Activated T-cell treated with anti-CD3 and anti-CD28 coated beads, Interleukin-2, amount 50 U/mL, for 4 hours (primary cell): ENCODE data around the gene LRP3. TPM values are rescaled to one million over a fixed set of nuclear protein-coding genes. Genes with fewer than 3 reads are reported as not detected.
A peak's percentile ranks its signal among the peaks of the same experiment; 100 is the strongest.

Source experiments
- ATAC-seq, 2 donors: fragments of 200-7000 bp; cut with Tn5 transposase; one replicate each; pipeline ENCODE4 v1.10.0; 2021
- DNase-seq: peaks from one replicate; pipeline ENCODE4 v3.0.0-alpha.2; 2020
- H3K27me3 Mint-ChIP-seq: one replicate; pipeline ENCODE4 v1.8.0; 2021; ENCODE audit warnings: low read depth, mixed read lengths
- H3K36me3 Mint-ChIP-seq: one replicate; pipeline ENCODE4 v1.8.0; 2022; ENCODE audit warnings: mixed read lengths; ENCODE audit not compliant: insufficient read depth
- H3K4me1 Mint-ChIP-seq: one replicate; pipeline ENCODE4 v1.8.0; 2021; ENCODE audit warnings: low read depth, mixed read lengths
- H3K4me3 Mint-ChIP-seq: one replicate; pipeline ENCODE4 v1.8.0; 2021; ENCODE audit warnings: mild to moderate bottlenecking, moderate library complexity, mixed read lengths
- H3K9me3 Mint-ChIP-seq: one replicate; pipeline ENCODE4 v1.8.0; 2021; ENCODE audit warnings: mixed read lengths
- total RNA-seq, 3 donors: library from RNA; stranded (reverse); gene quantifications; one replicate each; pipeline ENCODE4 v1.2.1, GENCODE V29; 2021

LRP3 gene
- total RNA-seq, 3 donors from 2014 or later = 0.14 to 0.84 (median 0.71) TPM

GRCh38 chr19:33226550-33227241 lies 32.6 kb downstream of the LRP3 start:
- peaks cover 15% of the 10 kb centered on the region for H3K9me3 Mint-ChIP-seq
- peaks cover 64% of the 10 kb centered on the region for H3K27me3 Mint-ChIP-seq
- DNase-seq = no peak
- H3K4me1 Mint-ChIP-seq = peaks cover 10% of the 10 kb centered on the region
- peak; percentile 56 to 67 for ATAC-seq
- peak overlapping the region; percentile 61 for H3K4me3 Mint-ChIP-seq
- peaks cover 7% of the 10 kb centered on the region for H3K36me3 Mint-ChIP-seq

DNA sequence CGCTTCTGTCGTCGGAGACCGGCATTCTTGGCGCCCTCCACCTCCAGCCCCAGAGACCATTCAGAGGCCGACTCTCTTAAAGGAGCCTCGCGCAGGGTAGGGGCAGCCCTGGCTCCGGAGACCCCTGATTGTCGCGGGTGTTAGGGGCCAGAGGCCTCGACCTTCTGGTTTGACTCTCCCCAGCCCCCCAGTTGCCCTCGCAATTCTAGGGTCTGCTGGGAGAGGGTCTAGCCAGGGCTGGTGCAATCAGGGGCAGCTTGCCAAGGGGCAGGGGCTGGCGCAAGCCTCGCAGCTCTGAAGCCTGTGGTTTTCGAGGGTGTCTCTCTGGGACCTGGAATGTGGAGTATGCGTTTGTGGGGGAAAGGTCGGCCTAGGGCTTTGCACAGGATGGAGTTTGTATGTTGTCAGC lies 33.1 kb downstream of the LRP3 start:
- ATAC-seq = no peak
- peaks cover 64% of the 10 kb centered on the region for H3K27me3 Mint-ChIP-seq
- H3K4me3 Mint-ChIP-seq = peak overlapping the region; percentile 61

DNA sequence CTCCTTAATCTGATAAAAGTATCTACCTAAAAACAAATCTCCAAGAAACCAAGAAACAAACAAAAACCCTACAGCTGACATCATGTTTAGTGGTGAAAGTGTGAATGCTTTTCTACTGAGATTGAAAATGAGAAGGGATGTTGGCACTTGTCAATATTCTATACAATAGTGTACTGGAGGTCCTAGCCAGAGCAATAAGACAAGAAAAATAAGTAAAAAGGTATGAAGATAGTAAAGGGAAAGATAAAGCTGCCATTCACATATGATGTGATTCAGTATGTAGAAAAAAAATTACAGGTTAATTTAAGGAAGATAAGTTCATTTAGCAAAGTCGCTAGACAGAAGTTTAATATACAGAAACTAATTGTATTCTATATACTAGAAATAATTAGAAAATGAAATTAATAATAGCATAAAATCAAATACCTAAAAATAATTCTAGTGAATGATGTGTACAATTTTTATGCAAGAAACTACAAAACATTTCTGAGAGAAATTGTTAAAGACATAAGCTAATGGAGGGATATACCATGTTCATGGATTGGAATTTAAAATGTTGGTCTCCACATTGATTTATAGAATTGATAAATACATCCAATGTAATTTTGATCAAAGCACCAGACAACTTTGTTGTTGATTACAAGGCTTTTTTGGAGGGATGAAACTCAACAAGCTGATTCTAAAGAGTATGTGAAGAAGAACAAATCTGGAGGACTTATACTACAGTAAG lies 33.9 kb downstream of the LRP3 start:
- Mint-ChIP-seq H3K9me3 (peaks cover 15% of the 10 kb centered on the region), H3K4me3 (no peak overlapping the region), H3K36me3 (peaks cover 7% of the 10 kb centered on the region), H3K4me1 (peaks cover 10% of the 10 kb centered on the region), H3K27me3 (peaks cover 57% of the 10 kb centered on the region)
- DNase-seq = no peak
- ATAC-seq = no peak

More for the DNA sequence above, 33.1 kb downstream of the LRP3 start:
- no peak for DNase-seq
- Mint-ChIP-seq H3K4me1 (peaks cover 10% of the 10 kb centered on the region), H3K36me3 (peaks cover 7% of the 10 kb centered on the region), H3K9me3 (peaks cover 15% of the 10 kb centered on the region)

- ATAC-seq (no peak), DNase-seq (no peak)
- peaks cover 46% of the 10 kb centered on the region for H3K27me3 Mint-ChIP-seq
- H3K9me3 Mint-ChIP-seq = peaks cover 15% of the 10 kb centered on the region
- H3K4me1 Mint-ChIP-seq = peaks cover 9% of the 10 kb centered on the region
- H3K36me3 Mint-ChIP-seq = peaks cover 7% of the 10 kb centered on the region
- H3K4me3 Mint-ChIP-seq = no peak overlapping the region
Observed at GRCh38 chr19:33229962-33230361, 35.8 kb downstream of the LRP3 start.

- peaks cover 6% of the 10 kb centered on the region for H3K4me1 Mint-ChIP-seq
- peaks cover 15% of the 10 kb centered on the region for H3K9me3 Mint-ChIP-seq
- peaks cover 42% of the 10 kb centered on the region for H3K27me3 Mint-ChIP-seq
- no peak for DNase-seq
- ATAC-seq = no peak
- peaks cover 7% of the 10 kb centered on the region for H3K36me3 Mint-ChIP-seq
- H3K4me3 Mint-ChIP-seq = no peak overlapping the region
Observed at GRCh38 chr19:33231511-33231910, 37.4 kb downstream of the LRP3 start.

DNA sequence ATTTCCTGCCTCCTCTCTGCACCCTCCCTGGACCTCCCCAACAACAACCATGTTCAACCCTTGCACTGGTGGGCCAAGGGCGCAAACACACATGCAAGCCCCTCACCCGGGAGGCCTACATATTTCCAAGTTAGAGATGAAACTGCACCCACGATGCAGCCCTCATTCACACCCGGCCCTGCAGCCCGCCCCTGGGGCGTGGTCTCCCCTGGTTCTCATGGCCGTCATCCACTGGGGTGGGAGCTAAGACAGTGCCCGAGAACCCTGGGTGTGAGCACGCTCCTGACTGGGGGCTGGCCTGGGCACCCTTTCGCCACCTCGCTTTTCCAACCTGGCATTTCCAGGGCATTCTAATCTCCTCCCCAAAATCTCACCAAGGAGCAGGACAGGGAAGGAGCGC lies 38.5 kb downstream of the LRP3 start:
- peaks cover 7% of the 10 kb centered on the region for H3K36me3 Mint-ChIP-seq
- H3K4me3 Mint-ChIP-seq = no peak overlapping the region
- peaks cover 6% of the 10 kb centered on the region for H3K4me1 Mint-ChIP-seq
- ATAC-seq (no peak), DNase-seq (no peak)
- H3K9me3 Mint-ChIP-seq = peaks cover 12% of the 10 kb centered on the region
- peaks cover 35% of the 10 kb centered on the region for H3K27me3 Mint-ChIP-seq

DNA sequence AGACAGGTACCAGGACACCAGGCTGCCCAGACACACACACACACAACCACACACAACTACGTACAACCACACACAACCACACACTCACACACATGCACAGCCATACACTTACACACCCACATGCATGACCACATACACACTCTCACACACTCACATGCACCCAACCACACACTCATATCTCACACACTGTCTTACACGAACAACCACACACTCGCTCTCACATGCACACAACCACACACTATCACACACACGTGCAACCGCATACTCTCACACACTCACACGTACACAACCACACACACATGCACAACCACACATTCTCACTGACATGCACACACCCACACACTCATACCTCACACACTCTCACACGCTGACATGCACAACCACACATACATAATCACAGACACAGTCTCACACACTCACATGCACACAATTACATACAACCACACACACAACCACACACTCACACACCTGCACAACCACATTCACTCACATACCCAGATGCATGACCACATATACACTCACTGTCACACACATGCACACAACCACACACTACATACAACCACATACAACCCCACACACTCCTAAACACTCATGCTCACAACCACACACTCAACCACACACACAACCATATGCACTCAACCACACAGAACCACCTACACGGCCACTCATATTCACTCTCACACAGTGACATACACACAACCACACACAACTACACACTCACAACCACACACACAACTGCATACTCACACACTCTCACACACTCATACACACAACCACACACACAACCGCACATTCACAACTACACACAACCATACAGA lies 39.1 kb downstream of the LRP3 start:
- ATAC-seq (no peak), DNase-seq (no peak)
- no peak overlapping the region for H3K4me3 Mint-ChIP-seq
- H3K36me3 Mint-ChIP-seq = peaks cover 7% of the 10 kb centered on the region
- H3K27me3 Mint-ChIP-seq = peaks cover 33% of the 10 kb centered on the region
- peaks cover 6% of the 10 kb centered on the region for H3K9me3 Mint-ChIP-seq
- peaks cover 6% of the 10 kb centered on the region for H3K4me1 Mint-ChIP-seq

GRCh38 chr19:33234092-33234491 lies 40.0 kb downstream of the LRP3 start:
- no peak for ATAC-seq
- Mint-ChIP-seq H3K4me1 (peaks cover 6% of the 10 kb centered on the region), H3K27me3 (peaks cover 25% of the 10 kb centered on the region)

GRCh38 chr19:33234736-33235135 lies 40.6 kb downstream of the LRP3 start:
- Mint-ChIP-seq H3K9me3 (no peaks in the 10 kb centered on the region), H3K27me3 (peaks cover 22% of the 10 kb centered on the region), H3K4me3 (no peak overlapping the region), H3K4me1 (peaks cover 6% of the 10 kb centered on the region), H3K36me3 (peaks cover 2% of the 10 kb centered on the region)
- no peak for ATAC-seq
- DNase-seq = no peak

More at GRCh38 chr19:33234092-33234491, 40.0 kb downstream of the LRP3 start:
- Mint-ChIP-seq H3K36me3 (peaks cover 2% of the 10 kb centered on the region), H3K4me3 (no peak overlapping the region), H3K9me3 (no peaks in the 10 kb centered on the region)
- DNase-seq = no peak

DNA sequence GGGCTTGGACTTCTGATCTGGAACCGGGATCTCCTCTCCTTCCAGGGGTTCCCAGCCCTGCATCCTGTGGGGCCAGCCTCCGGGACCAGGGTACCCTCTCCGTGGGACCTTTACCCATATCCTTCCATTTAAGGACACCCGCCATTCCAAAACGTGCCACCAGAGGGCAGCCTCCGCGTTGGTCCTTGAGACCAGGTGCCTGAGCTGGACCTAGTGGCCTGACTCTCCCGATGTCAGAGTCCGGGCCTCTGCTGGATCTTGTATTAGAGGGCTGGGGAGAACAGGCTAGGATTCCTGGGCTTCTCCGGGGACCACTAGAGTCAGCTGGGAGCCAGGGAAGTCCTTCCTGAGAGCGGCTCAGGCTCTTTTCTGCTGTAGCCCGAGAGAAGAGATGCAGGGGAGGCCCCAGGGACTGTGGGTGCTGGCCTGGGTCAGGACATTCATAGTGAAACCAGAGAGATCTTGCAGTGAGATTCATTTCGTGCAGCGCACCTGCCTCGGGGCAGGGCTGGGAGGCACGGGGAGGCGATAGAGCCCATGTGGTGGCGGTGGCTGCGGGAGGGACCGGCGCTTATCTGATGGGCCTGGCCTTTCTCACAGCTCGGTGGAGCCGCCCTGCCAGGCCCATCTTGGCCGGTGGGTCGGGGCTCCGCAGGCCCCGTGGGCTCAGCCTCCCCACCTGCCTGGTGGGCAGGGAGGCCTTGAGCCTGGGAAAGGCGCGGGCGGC lies 41.3 kb downstream of the LRP3 start:
- Mint-ChIP-seq H3K9me3 (no peaks in the 10 kb centered on the region), H3K27me3 (peaks cover 16% of the 10 kb centered on the region), H3K4me1 (peaks cover 6% of the 10 kb centered on the region), H3K36me3 (peaks cover 2% of the 10 kb centered on the region), H3K4me3 (peak overlapping the region; percentile 46)
- DNase-seq (peak; percentile 80), ATAC-seq (peak; percentile 76 to 85)

- Mint-ChIP-seq H3K36me3 (no peaks in the 10 kb centered on the region), H3K27me3 (peaks cover 11% of the 10 kb centered on the region), H3K4me3 (no peak overlapping the region), H3K4me1 (peaks cover 6% of the 10 kb centered on the region), H3K9me3 (no peaks in the 10 kb centered on the region)
- ATAC-seq (peak in 1 of 2 donors; percentile 6), DNase-seq (no peak)
Observed at GRCh38 chr19:33235996-33236350, 41.8 kb downstream of the LRP3 start.

DNA sequence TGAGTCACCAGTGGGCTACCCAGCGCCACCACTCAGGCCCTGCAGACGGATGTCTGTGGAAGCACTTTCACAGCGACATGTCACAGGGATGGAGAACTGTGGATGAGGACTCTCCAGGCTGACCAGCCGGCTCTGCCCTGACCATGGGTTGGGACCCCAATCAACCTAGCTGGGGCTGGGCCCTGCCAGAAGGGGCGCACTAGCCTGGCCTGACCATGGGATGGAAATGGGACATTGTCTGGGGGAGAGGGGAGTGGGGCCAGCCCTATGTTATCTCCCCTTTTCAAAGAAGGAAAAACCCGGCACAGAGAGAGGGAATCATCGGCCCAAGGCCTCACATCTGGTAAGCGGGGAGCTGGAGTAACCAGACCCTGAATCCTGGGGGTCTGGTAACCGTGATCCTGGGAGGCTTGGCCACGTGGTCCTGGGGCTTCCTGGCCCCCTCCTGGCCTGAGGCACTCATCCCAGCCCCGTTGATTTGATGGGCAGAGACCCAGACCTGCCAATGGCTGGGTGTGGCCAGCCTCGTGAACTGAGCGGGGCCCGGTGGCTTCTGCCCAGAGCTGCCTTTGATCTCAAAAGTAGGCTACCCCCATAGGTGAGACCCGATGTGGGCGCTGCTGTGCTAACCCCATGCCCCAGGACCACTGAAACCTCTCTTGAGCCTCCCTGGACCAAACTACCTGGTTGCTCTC lies 42.7 kb downstream of the LRP3 start:
- no peak overlapping the region for H3K4me3 Mint-ChIP-seq
- H3K9me3 Mint-ChIP-seq = no peaks in the 10 kb centered on the region
- DNase-seq = no peak
- ATAC-seq = no peak
- peaks cover 11% of the 10 kb centered on the region for H3K27me3 Mint-ChIP-seq
- H3K4me1 Mint-ChIP-seq = peaks cover 6% of the 10 kb centered on the region
- H3K36me3 Mint-ChIP-seq = no peaks in the 10 kb centered on the region

- no peaks in the 10 kb centered on the region for H3K9me3 Mint-ChIP-seq
- ATAC-seq (no peak), DNase-seq (no peak)
- no peak overlapping the region for H3K4me3 Mint-ChIP-seq
- no peaks in the 10 kb centered on the region for H3K36me3 Mint-ChIP-seq
- H3K27me3 Mint-ChIP-seq = peaks cover 13% of the 10 kb centered on the region
- peaks cover 6% of the 10 kb centered on the region for H3K4me1 Mint-ChIP-seq
Observed at GRCh38 chr19:33238481-33239149, 44.5 kb downstream of the LRP3 start.
